IMR-90 (cell line): ENCODE measurements around the gene SLC38A4. TPM values are rescaled to one million over a fixed set of nuclear protein-coding genes. Genes with fewer than 3 reads are reported as not detected.
"Not testable (repeated sequence)": the region's sequence is repeated elsewhere in the genome, so short reads cannot be mapped to it uniquely, and the experiment has no call there.

ENCODE experiments used
- ATAC-seq: fragments of 200-7000 bp; cut with Tn5 transposase; 2 replicates; pipeline ENCODE4 v1.9.1; 2020; ENCODE audit warnings: low read depth, mild to moderate bottlenecking, moderate library complexity
- BruUV-seq: library from RNA; stranded (reverse); fragments of 400-500 nt; replicated peaks from 2 replicates; lab custom pipeline; 2021; lab: Mats Ljungman, UMichigan
- CTCF ChIA-PET: fragments of 300-600 bp; formaldehyde crosslinking; extraction: SDS; loops from one replicate; lab custom pipeline; 2021; ENCODE audit warnings: antibody characterized with exemption; lab: Yijun Ruan, JAX
- POLR2A ChIA-PET: fragments of 300-600 bp; sonication (Branson Sonifier 250); formaldehyde crosslinking; loops from one replicate; lab custom pipeline; 2022; ENCODE audit warnings: antibody characterized with exemption; ENCODE audit not compliant: unreplicated experiment; lab: Charles Lee
- DNase-seq: peaks from one replicate; pipeline ENCODE4 v3.0.0; 2013
- H2AFZ ChIP-seq: replicated peaks from 2 replicates; pipeline ENCODE3; 2013; ENCODE audit warnings: low read length, mild to moderate bottlenecking; ENCODE audit not compliant: poor library complexity
- H2AK5ac ChIP-seq: 2 replicates; pipeline ENCODE4 v1.6.1; 2013; ENCODE audit warnings: low read depth, low read length, inconsistent platforms
- H2AK9ac ChIP-seq: replicated peaks from 2 replicates; pipeline ENCODE3; 2013; ENCODE audit warnings: mild to moderate bottlenecking, low read depth, low read length, moderate library complexity; ENCODE audit not compliant: poor library complexity
- H2BK120ac ChIP-seq: 2 replicates; pipeline ENCODE4 v1.6.1; 2013; ENCODE audit warnings: low read depth, low read length, inconsistent platforms
- H2BK15ac ChIP-seq: 3 replicates; pipeline ENCODE4 v1.6.1; 2013; ENCODE audit warnings: low read depth, low read length, inconsistent platforms
- H2BK20ac ChIP-seq: 2 replicates; pipeline ENCODE4 v1.6.1; 2013; ENCODE audit warnings: low read depth, mild to moderate bottlenecking, inconsistent platforms, low read length, moderate library complexity
- H2BK5ac ChIP-seq: 2 replicates; pipeline ENCODE4 v1.6.1; 2013; ENCODE audit warnings: mild to moderate bottlenecking, low read depth, low read length, inconsistent platforms; ENCODE audit not compliant: poor library complexity, severe bottlenecking
- H3K14ac ChIP-seq: replicated peaks from 2 replicates; pipeline ENCODE4 v1.6.1; 2013; ENCODE audit warnings: low read depth, low read length, inconsistent platforms
- H3K18ac ChIP-seq: 2 replicates; pipeline ENCODE4 v1.6.1; 2013; ENCODE audit warnings: low read depth, low read length, control low read depth
- H3K23ac ChIP-seq: 2 replicates; pipeline ENCODE4 v1.6.1; 2013; ENCODE audit warnings: low read depth, low read length, inconsistent platforms
- H3K27ac ChIP-seq: 2 replicates; pipeline ENCODE4 v1.5.1; 2013; ENCODE audit warnings: mild to moderate bottlenecking, control low read depth, low read length; ENCODE audit not compliant: insufficient read depth
- H3K27me3 ChIP-seq: 2 replicates; pipeline ENCODE4 v1.6.1; 2013; ENCODE audit warnings: low read length; ENCODE audit not compliant: control insufficient read depth, insufficient read depth
- H3K36me3 ChIP-seq: 2 replicates; pipeline ENCODE4 v1.6.1; 2013; ENCODE audit warnings: low read length, mixed read lengths; ENCODE audit not compliant: control insufficient read depth, insufficient read depth
- H3K4ac ChIP-seq: 2 replicates; pipeline ENCODE4 v1.6.1; 2013; ENCODE audit warnings: low read depth, low read length, inconsistent platforms
- H3K4me1 ChIP-seq: 2 replicates; pipeline ENCODE4 v1.6.1; 2013; ENCODE audit warnings: low read length, mixed read lengths; ENCODE audit not compliant: control insufficient read depth, insufficient read depth
- H3K4me2 ChIP-seq: 2 replicates; pipeline ENCODE4 v1.6.1; 2013; ENCODE audit warnings: low read depth, mild to moderate bottlenecking, control low read depth, low read length, moderate library complexity
- H3K4me3 ChIP-seq: 2 replicates; pipeline ENCODE4 v1.5.1; 2013; ENCODE audit warnings: low read depth, mild to moderate bottlenecking, control low read depth, low read length, moderate library complexity; ENCODE audit not compliant: insufficient read depth
- H3K56ac ChIP-seq: 2 replicates; pipeline ENCODE4 v1.6.1; 2013; ENCODE audit warnings: low read length, inconsistent platforms; ENCODE audit not compliant: insufficient read depth; ENCODE audit errors: extremely low read depth
- H3K79me1 ChIP-seq, 2 experiments: 2 replicates each; pipeline ENCODE4 v1.6.1; 2013; ENCODE audit warnings: low read length in 2 of 2, inconsistent platforms in 1 of 2, low read depth in 1 of 2
- H3K9ac ChIP-seq: 2 replicates; pipeline ENCODE4 v1.6.1; 2013; ENCODE audit warnings: low read depth, low read length, control low read depth
- H3K9me1 ChIP-seq: 2 replicates; pipeline ENCODE4 v1.6.1; 2013; ENCODE audit warnings: low read length, inconsistent platforms; ENCODE audit not compliant: insufficient read depth
- H3K9me3 ChIP-seq: 2 replicates; pipeline ENCODE4 v1.6.1; 2013; ENCODE audit warnings: low read length; ENCODE audit not compliant: control insufficient read depth, insufficient read depth
- H4K20me1 ChIP-seq: 2 replicates; pipeline ENCODE4 v1.6.1; 2013; ENCODE audit warnings: low read length, inconsistent platforms; ENCODE audit not compliant: insufficient read depth
- H4K5ac ChIP-seq: 2 replicates; pipeline ENCODE4 v1.6.1; 2013; ENCODE audit warnings: mild to moderate bottlenecking, low read depth, low read length, control low read depth
- H4K8ac ChIP-seq, 2 experiments: 2 replicates each; pipeline ENCODE4 v1.6.1; 2013; ENCODE audit warnings: low read depth in 2 of 2, low read length in 2 of 2, control low read depth in 1 of 2, inconsistent platforms in 1 of 2
- H4K91ac ChIP-seq: 2 replicates; pipeline ENCODE4 v1.6.1; 2013; ENCODE audit warnings: low read depth, low read length, inconsistent platforms; ENCODE audit not compliant: insufficient read depth
- WGBS, 2 experiments: methylation state at CpG; one replicate each; pipeline versions ENCODE4 v1.1.5 to v1.1.7; 2013; ENCODE audit warnings: missing lambda C conversion rate in 2 of 2; ENCODE audit not compliant: insufficient read length in 1 of 2; ENCODE audit errors: extremely low coverage in 2 of 2; 5-methylcytosine and 5-hydroxymethylcytosine counted together
- dilution Hi-C: fragments of 300-500 bp; cut with HindIII; formaldehyde crosslinking; loops from one replicate; pipeline ENCODE4 v1.14.3; 2018; ENCODE audit warnings: low sequenced_read_pairs; ENCODE audit not compliant: unreplicated experiment
- in situ Hi-C: fragments of 300-500 bp; cut with MboI; formaldehyde crosslinking; loops from 3 replicates; pipeline ENCODE4 v1.14.3; 2019; ENCODE audit warnings: low sequenced_read_pairs, inconsistent platforms, mixed read lengths
- intact Hi-C: fragments of 100-400 bp; cut with micrococcal nuclease; formaldehyde crosslinking; loops from 2 replicates; pipeline ENCODE4 v1.10.0; 2022
- polyA plus RNA-seq, 3 experiments: library from polyadenylated mRNA; depleted of rRNA; stranded (reverse); fragments of >200 nt; gene quantifications; 2 replicates each; pipeline ENCODE4 v1.2.3, GENCODE V29; 2012; ENCODE audit warnings: low replicate concordance in 1 of 3
- total RNA-seq: library from RNA; depleted of rRNA; stranded (reverse); fragments of >200 nt; gene quantifications from 2 replicates; pipeline ENCODE4 v1.2.3, GENCODE V29; 2012

SLC38A4 gene
- total and polyA plus RNA-seq, 2 of the 4 experiments (the other 2 are of a cell fraction), result 2.3 to 2.7 TPM

- H4K20me1 ChIP-seq, H2AFZ ChIP-seq, H4K91ac ChIP-seq, H4K8ac ChIP-seq, H2BK20ac ChIP-seq, H3K27me3 ChIP-seq, H3K4ac ChIP-seq, ATAC-seq, H3K36me3 ChIP-seq, H3K4me2 ChIP-seq, BruUV-seq, H3K9me1 ChIP-seq, H3K14ac ChIP-seq, H3K27ac ChIP-seq, H3K56ac ChIP-seq, POLR2A ChIA-PET, H3K4me3 ChIP-seq, H2BK5ac ChIP-seq, dilution Hi-C loops, H3K4me1 ChIP-seq, H3K79me1 ChIP-seq, CTCF ChIA-PET, H4K5ac ChIP-seq, H2BK120ac ChIP-seq, DNase-seq, in situ Hi-C loops, H3K18ac ChIP-seq, H3K23ac ChIP-seq, H2BK15ac ChIP-seq, H3K9ac ChIP-seq, H2AK9ac ChIP-seq, H2AK5ac ChIP-seq, intact Hi-C loops, H3K9me3 ChIP-seq: not testable (repeated sequence)
- no CpG with 5 or more reads among the region's 1 CpG for WGBS, 2 experiments
Measured at GRCh38 chr12:46742271-46742670, 83.5 kb downstream of the SLC38A4 start.
